Stomach (tissue), 4 donors: Measurements from ENCODE around the gene ATP2A2.

ENCODE experiments used
- POLR2A ChIP-seq, 4 donors: fragments of 450-650 bp; IDR thresholded peaks; one replicate each; pipeline ENCODE4 v1.6.1; 2016; ENCODE audit warnings: antibody characterized with exemption in 4 of 4, control low read depth in 2 of 4, mild to moderate bottlenecking in 1 of 4, moderate library complexity in 1 of 4
- TF ChIP-seq, protein P1 (sequence below), 7 experiments: fragments of 450-650 bp in 4 of 7; fragments of 200-600 bp in 3 of 7; sonication (generic) in 3 of 7; IDR thresholded peaks; one replicate each; pipeline ENCODE4 v1.5.1; 2016 to 2019; ENCODE audit warnings: antibody characterized with exemption in 7 of 7, control low read depth in 2 of 7, mild to moderate bottlenecking in 1 of 7

- TF ChIP-seq, protein P1, sequence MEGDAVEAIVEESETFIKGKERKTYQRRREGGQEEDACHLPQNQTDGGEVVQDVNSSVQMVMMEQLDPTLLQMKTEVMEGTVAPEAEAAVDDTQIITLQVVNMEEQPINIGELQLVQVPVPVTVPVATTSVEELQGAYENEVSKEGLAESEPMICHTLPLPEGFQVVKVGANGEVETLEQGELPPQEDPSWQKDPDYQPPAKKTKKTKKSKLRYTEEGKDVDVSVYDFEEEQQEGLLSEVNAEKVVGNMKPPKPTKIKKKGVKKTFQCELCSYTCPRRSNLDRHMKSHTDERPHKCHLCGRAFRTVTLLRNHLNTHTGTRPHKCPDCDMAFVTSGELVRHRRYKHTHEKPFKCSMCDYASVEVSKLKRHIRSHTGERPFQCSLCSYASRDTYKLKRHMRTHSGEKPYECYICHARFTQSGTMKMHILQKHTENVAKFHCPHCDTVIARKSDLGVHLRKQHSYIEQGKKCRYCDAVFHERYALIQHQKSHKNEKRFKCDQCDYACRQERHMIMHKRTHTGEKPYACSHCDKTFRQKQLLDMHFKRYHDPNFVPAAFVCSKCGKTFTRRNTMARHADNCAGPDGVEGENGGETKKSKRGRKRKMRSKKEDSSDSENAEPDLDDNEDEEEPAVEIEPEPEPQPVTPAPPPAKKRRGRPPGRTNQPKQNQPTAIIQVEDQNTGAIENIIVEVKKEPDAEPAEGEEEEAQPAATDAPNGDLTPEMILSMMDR (IDR thresholded peaks at IDR 0.05), result no peak
- no peak for TF ChIP-seq POLR2A (IDR thresholded peaks at IDR 0.05)
Observed at GRCh38 chr12:110254971-110255540, 26.0 kb upstream of the ATP2A2 start.
